ENCODE results near the gene NNMT. TPM values are rescaled to one million over a fixed set of nuclear protein-coding genes. Genes with fewer than 3 reads are reported as not detected.

NNMT gene
- polyA plus RNA-seq, 4 donors, result 0.44 to 1.7 (median 0.75) TPM

DNA sequence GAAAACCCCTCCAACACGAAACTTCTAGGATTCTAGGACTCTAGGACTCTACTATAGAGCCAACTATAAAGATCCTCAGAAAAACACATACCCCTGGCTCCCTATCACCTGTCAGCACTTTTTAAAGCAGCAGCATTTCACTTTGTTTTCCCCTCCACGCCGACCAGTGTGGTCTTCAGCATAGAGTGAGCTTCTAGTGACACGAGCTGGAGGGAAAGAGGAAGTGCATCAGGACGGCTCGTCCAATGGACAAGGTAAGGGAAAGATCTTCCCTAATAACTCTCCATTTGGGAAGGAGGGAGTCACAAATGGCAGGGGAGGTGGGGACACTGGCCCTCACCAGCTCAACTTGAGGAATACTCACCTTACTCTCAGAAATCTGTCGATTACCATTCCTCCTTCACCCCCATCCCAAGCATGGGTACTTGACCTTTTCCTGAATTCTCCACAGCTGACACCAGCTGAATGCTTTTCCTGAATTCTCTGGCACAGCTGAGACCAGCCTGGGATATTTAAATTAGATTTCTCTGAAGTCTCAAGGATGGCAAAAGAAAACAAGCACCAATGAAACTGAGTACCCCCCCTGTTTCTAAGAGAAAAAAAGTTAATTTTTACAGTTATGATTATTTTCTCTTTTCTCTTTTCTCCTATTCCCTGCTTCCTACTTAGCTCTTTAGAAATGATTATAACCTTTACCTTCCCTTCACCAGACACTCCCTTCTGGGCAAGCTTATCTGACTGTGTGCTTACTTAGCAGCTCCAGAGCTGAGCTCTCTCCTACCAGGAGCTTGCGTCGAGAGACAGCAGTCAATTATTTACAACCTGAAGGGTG lies 33.3 kb upstream of the NNMT start:
- no peak for DNase-seq (ENCODE audit: low read depth in 4 of 4, low spot score in 2 of 4)

DNA sequence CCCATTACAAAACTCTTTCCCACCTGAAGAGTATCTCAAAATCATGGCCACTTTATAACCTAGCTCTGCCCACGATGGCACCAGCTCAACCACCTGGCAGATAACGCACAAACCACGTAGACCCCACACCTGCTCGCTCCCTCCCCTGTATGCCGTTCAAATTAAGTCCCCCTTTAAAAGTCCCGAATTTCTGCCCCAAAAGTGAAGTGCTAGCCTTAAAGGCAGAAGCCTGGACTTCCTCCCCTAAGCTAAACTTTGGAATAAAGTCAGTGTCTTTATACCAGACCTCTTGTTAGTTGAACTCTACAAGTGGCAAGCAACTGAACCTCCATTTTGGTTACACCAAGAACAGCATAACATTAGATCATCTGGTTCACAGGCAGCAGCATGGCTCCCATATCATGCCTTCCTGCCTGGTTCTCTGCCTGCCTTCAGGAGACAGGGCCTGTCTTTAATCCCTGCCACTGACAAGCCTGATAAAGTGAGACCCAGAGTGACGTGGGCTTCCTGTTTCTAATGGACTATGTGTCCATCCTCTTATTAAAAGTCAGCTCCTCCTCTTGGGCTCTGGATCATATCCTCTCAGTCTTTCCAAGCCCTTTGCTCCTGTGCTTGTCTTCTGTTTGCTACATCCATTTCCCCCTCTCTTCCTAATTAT lies 32.6 kb upstream of the NNMT start:
- DNase-seq (ENCODE audit: low read depth in 4 of 4, low spot score in 2 of 4), result no peak

DNA sequence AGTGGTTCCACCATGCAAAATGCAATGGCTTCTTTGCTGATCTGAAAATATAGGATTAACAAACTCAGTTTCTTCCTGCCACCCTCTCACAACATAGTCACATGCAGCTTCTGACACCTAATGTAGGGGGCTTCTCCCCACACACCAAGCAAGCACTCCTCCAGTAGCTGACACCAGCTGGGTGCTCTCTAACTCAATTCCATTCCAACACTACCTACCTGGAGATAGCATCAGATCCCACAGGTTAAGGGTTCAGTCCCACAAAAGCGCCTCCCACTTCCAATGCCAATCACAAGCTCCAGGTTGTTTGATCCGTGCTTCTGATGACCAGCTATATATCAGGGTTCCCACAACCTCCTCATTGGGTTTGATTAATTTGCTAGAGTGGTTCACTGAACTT lies 31.8 kb upstream of the NNMT start:
- DNase-seq (ENCODE audit: low read depth in 4 of 4, low spot score in 2 of 4), result no peak

DNA sequence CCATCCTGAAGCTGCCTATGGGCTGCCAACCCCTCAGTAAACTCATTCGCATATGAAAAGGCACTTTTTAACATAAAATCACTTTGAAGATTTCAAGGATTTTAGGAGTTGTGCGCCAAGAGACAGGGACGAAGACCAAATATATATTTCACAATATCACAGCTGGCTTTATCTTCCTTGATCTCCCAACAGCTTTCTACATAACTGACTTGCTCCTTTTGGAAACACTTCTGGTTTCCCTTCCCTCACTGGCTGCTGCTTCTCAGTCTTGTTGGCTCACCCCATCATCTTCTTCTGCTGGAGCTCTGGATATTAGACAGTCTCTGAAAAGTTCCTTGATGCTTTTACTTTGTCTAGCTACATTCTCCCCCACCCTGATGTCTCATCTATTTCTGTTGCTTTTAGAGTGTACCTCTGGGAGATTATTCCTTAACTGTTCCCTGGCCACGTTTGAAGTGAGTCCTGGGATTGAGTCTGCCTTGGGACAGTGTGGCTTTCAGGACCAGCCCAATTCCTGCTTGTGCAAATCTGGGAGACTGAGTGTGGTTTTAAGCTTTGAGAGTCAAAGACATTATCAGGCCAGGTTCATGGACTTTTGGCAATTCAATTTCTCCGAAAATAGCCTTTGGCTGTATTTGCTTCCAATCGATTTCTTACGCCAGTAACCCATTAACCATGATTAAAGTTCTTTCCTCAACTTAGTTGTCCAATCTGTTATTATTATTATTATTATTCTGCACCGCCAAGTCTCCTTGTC lies 30.9 kb upstream of the NNMT start:
- DNase-seq (ENCODE audit: low read depth in 4 of 4, low spot score in 2 of 4), result no peak

DNA sequence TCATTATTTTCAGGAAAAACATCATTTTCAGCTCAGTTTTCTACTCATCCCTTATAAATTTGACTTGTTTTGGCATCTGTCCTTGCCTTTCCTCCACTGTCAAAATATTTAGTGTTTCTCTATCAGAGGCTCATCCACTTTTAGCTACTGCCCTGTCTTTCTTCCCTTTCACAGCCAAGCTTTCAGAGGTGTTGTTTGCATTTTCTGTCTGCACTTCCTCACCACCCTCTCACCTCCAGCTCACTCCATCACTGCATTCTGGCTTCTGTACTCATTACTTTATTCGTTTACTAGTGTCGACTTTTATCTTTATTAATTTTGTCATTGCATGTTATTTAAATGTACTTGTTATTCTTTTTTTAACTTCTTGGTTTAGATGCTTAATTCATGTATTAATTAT lies 26.7 kb upstream of the NNMT start:
- DNase-seq (ENCODE audit: low read depth in 4 of 4, low spot score in 2 of 4), result no peak

DNA sequence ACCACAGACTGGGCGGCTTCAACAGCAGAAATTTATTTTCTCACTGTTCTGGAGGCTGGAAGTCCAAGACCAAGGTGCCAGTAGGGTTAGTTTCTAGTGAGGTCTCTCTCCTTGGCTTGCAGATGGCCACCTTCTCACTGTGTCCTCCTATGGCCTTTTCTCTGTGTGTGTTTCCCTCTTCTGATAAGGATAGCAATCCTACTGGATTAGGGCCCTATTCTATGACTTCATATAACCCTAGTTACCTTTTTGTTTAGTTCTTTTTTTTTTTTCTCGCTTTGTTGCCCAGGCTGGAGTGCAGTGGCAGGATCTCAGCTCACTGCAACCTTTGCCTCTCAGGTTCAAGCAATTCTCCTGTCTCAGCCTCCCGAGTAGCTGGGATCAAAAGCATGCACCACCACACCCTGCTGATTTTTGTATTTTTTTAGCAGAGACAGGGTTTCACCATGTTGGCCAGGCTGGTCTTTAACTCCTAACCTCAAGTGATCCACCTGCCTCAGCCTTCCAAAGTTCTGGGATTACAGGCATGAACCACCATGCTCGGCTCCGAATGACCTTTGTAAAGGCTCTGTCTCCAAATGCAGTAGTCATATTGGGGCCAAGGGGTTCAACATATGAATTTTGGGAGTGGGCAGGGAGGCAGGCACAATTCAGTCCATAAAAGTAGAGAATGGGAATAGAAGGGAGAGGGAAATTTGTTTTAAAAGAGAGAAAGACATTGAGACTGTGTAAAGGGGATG lies 25.5 kb upstream of the NNMT start:
- no peak for DNase-seq (ENCODE audit: low read depth in 4 of 4, low spot score in 2 of 4)

DNA sequence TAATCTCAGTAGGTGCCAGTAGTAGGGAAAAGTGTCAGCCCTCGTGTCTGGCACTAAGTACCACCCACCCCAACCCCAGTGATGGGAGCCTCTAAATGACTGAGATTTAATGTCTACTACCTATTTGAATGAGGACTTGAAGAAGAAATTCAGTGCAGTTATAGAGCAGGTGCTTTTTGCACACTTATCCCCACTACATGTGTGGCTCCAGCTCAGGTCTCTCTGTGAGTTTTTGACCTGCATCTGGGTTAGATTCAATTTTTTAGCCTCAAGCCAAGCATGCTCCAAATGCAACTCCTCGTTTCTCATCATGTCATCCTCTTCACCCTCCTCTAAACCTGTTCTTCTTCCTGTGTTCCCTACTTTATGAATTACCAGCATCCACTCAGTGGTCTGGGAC lies 24.9 kb upstream of the NNMT start:
- DNase-seq (ENCODE audit: low read depth in 4 of 4, low spot score in 2 of 4), result no peak

DNA sequence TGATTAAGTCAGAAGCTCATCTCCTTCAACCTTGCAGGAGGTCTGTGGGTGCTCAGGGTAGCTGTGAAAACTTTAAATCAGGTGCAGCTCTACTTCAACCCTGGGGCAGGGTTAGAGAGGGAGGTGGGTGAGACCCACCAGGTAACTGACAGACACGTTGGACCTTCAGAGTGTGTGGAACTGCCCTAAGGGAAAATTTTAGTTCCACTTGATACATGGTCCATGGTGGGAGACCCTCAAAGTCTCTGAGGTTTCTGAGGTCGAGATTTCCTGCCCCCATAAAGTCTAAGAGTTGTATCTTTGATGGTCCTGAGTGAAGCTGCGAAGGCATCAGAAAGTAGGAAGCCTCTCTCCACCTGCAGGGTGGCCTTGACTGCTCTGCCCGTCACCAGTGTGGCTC lies 23.9 kb upstream of the NNMT start:
- no peak for DNase-seq (ENCODE audit: low read depth in 4 of 4, low spot score in 2 of 4)

DNA sequence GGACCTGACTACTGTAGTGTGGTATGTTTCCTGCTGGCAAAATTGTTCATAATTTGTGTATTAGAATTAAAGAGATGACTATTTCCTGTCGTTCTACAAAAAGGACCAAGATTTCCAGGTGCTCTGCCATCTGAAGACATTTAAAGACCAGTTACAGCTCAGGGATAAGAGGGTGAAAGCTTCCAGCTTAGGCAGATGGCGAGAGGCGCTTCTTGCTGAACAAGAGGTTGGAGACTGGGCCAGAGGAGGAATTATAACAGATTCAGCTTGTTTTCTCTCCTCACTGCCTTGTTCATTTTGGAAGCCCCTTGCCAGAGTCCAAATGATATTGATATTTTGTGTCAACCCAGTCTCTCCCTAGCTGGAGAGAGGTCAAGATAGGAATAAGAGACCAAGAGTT lies 23.1 kb upstream of the NNMT start:
- DNase-seq (ENCODE audit: low read depth in 4 of 4, low spot score in 2 of 4), result no peak

DNA sequence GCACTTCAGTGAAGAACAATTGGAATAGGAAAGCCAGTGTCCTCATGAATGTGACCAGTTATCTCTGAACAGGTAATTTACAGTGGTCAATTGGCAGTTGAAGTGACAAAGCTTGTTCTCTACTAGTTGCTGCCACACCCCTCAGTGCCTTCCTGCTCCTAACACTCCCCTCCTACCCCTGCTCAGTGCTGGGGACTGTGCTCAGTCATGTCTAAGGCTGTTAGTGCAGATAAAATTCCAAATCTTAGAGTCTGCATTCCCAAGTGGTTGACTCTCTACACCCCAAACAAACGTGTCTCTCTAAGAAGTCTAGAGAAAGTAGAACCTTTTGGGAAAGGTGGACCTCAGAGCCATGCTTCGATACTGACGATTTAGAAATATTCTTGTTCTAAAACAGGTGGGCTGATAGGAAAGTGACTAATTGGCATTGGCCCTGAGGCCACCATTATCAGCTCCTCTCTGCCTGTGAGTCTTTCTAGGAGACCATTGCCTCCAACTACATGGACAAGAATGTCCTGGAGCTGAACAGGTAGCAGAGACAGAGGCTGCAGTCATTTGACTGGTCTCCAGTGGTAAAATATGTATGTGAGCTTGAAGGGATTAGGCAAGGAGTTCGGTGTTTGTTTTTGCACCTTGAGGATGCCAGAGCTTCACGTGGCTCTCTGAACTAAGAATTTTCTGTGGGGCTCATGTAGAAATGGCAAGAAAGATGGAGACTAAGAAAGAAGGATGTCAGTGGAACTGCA lies 22.1 kb upstream of the NNMT start:
- no peak for DNase-seq (ENCODE audit: low read depth in 4 of 4, low spot score in 2 of 4)

DNA sequence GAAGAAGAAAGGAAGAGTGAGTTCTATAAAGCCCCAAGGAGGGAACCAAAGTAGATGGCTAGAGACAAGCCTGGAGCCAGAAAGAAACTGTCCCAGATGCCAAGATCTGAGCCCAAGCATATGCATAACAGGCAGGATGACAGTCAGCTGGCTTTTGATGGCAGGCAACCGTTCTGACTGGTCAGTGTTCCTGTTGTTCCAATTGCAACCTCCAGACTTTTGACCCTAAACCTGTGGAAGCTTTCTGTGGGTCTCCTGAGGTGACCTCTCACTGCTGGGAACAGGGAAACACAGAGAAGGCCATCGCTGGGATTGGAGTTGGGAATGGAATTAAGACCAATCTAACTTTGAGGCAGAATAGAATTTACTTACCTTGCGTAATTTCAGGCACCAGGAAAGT lies 21.6 kb upstream of the NNMT start:
- no peak for DNase-seq (ENCODE audit: low read depth in 4 of 4, low spot score in 2 of 4)

DNA sequence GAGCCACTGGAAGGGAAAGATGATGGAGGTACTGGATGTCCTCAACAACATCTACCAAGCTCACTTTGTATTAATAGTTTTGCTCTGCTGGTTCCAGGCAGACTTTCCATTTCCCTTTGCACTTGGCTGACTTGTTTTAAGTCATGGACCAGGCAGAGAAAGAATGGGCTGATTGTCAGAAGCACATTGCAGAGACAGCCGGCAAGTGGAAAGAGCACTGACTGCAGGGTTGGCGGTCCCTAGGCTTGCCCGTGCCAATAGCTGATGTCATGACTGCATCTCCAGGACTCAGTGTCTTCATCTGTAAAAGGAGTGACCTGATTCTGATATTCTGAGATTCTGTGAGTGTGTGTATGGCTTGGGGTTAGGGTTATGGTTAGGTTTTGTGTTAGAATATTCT lies 20.9 kb upstream of the NNMT start:
- no peak for DNase-seq (ENCODE audit: low read depth in 4 of 4, low spot score in 2 of 4)

DNA sequence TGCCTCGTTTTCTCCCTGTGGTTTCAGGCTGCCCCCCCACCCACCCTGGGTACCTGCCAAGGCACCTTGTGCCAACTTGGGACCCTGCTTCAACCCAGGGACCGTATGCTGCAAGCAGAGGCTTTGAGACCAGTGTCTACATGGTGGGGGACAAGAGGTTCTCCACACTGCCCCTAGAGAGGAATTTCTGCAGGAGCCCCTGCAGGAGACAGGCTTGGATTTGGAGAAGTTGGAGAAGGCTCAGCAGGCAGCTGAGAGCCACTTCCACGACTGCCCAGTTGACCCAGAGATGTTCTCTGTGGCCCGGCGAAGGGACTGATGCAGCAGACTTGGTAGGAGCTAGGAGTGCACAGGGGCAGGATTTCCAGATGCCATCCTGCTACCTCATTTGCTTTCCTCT lies 20.1 kb upstream of the NNMT start:
- no peak for DNase-seq (ENCODE audit: low read depth in 4 of 4, low spot score in 2 of 4)

DNA sequence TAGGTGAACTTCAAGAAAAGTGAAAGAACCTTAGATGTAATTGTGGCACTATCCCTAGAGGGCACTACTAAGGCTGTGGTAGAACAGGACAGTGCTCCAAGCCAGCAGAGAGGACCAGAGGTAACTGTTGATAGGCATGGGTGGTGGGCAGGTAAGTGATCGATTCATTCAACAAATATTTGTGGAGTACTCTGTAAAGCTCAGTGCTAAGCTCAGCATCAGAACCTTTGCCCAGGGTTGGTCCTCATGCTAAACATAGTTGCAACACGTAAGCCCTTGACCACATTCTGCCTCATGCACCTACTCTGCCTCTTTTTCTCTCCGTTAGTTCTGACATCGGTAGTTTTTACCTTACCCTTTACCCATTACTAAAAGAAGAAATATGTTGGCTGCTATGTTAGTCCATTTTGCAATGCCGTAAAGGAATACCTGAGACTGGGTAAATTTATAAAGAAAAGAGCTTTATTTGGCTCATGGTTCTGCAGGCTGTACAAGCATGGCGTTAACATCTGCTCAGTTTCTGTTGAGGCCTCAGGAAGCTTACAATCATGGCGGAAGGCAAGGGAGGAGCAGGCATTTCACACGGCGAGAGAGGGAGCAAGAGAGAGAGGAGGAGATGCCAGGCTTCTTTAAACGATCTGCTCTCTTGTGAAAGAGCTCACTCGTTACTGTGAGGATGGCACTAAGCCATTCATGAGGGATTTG lies 18.4 kb upstream of the NNMT start:
- no peak for DNase-seq (ENCODE audit: low read depth in 4 of 4, low spot score in 2 of 4)

DNA sequence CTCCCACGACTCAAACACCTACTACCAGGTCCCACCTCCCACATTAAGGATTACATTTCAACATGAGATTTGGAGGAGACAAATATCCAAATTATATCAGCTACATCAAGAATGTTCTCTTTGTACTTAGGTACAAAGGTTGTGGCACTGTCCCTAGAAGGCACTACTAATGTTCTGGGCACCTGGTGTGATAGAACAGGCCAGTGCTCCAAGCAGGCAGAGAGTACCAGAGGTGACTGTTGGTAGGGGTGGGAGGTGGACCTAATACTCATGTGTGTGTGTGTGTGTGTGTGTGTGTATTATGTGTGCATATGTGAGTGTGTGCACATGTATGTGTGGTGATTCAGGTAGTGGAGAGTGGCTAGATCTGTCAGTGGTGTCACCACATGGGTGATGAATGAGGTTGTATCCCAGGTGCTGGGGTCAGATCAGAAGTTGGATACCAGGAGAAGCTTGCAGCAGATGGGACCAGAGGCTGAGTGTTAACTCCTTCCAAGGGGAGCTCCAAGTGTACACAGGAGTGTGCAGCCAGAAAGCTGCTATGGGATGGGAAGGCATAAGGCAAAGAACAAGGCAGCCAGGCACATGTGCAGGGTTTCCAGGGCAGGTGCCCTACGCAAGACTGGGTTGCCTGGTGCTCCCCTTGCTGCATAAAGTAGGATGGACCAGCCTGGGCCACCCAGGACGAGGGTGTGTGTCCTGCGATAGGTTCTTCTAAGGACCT lies 17.7 kb upstream of the NNMT start:
- no peak for DNase-seq (ENCODE audit: low read depth in 4 of 4, low spot score in 2 of 4)

DNA sequence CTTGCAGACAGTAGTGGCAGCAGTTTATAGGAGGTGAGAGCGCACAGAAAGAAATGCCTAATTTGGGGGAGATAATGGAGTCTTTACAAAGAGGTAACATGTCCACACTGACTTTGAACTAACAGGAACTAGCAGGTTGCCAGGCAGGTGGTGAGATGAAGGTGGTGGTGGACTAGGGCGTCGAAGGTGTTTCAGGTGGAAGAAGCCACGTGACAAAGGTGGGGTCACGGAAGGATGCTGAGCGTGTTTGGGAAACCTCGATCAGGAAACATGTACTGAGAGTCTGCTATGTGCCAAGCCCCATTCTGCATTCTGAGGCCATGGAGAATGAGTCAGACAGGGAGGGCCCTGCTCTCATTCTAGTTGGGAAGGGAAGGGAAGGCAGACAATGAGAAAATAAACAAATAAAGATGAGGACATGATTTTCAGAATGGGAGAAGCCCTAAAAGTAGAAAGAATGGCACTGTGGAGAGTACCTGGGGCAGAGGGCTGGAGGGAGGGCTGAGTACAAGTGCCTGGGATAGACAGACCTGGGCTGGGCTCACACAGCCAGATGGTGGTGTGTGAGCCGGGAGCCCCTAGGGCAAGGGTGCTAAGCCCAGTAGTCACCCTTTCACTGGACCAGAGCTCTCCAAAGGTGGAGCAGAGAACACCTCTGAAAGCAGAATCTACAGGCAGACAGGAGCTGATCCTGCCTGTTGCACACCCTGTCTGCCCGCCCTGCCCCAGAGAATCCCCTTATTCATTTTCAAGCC lies 16.2 kb upstream of the NNMT start:
- no peak for DNase-seq (ENCODE audit: low read depth in 4 of 4, low spot score in 2 of 4)

DNA sequence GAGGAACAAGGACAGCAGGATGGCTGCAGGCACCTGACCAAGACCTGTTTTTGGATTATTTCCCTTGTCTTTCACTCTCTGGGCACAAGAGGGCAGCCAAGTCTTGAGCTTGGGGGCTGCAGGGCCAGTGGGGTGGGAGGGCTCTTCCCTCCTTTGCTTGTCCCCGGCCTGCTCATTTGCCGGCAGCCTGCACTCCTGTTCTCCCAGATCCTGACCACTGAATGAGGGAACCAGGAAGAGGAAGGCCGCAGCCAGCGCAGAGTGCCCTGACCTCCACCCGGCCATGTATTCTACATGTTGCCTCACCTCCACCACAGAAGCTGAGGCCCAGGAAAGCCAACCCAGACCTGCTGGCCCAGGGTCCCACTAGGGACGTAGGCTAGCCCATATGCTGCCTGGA lies 15.5 kb upstream of the NNMT start:
- DNase-seq (ENCODE audit: low read depth in 4 of 4, low spot score in 2 of 4), result peak in 1 of 4 donors; percentile 37

DNA sequence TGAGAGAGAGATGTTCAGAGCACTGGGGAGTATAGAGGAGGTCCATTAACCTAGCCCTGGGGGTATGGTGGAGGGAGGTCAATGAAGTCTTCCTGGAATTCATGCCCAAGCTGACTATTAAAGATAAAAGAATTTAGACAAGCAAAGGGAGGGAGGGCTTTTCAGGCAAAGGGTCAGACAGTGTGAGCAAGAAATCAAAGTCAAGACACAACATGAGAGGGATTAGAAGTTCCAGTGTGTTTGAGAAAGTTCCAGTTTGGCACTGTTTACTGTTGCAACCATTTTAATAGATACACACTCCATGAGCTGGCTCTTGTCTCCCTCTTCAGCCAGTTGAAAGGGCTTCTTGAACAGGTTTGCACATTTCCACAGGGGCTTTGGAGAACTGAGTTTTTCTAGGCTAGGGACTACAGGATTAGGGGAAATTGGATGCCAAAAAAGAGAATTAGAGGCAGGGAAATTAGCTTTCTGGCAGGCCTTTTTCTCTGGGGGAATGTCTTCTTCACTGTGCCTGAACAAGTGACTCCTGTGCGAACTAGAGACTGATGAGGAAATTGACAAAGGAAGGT lies 14.7 kb upstream of the NNMT start:
- no peak for DNase-seq (ENCODE audit: low read depth in 4 of 4, low spot score in 2 of 4)

All from left renal cortex interstitium (tissue), 4 donors.